ENCODE data around the gene SPDYE6.
A peak's percentile ranks its signal among the peaks of the same experiment; 100 is the strongest.
"Not testable (repeated sequence)": the region's sequence is repeated elsewhere in the genome, so short reads cannot be mapped to it uniquely, and the experiment has no call there.

The SPDYE6 gene

GRCh38 chr7:102356344-102356743 lies at the start of gene SPDYE6:
Gene SPDYE6 (minus strand): TSS chr7:102356444. CDS start chr7:102356023, 421 bp downstream.
- DNase-seq = not testable (repeated sequence)

- DNase-seq = not testable (repeated sequence)
Observed at GRCh38 chr7:102404862-102405188, 48.6 kb upstream of the SPDYE6 start.

GRCh38 chr7:102404005-102404861 lies 48.0 kb upstream of the SPDYE6 start:
- DNase-seq = peak; percentile 46

DNA sequence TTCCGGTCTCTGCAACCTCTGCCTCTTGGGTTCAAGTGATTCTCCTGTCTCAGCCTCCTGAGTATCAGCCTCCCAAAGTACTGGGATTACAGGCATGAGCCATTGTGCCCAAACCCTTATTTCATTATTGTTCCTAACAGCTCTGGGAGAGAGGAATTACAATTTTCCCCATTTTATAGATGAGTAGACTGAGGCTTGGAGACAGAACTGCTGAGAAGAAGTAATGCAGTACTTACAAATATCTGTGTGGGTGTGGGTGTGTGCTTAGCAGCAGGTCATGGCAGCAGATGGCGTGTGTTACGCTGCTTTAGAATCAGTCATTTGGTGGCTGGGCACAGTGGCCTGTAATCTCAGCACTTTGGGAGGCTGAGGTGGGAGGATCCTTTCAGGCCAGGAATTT lies 47.3 kb upstream of the SPDYE6 start:
- DNase-seq = no peak

DNA sequence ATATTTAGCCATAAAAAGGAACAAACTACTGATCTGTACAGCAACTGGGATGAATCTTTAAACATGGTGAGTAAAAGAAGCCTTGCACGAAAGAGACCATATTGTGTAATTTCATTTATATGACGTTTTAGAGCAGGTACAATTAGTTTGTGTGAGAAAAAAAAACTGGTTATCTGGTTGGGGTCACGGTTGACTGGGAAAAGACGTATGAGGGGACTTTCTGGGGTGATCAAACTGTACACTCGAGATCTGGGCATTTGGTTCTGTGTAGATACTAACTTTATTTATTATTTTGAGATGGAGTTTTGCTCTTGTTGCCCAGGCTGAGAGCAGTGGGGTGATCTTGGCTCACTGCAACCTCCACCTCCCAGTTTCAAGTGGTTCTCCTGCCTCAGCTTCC lies 44.1 kb upstream of the SPDYE6 start:
- DNase-seq = no peak

DNA sequence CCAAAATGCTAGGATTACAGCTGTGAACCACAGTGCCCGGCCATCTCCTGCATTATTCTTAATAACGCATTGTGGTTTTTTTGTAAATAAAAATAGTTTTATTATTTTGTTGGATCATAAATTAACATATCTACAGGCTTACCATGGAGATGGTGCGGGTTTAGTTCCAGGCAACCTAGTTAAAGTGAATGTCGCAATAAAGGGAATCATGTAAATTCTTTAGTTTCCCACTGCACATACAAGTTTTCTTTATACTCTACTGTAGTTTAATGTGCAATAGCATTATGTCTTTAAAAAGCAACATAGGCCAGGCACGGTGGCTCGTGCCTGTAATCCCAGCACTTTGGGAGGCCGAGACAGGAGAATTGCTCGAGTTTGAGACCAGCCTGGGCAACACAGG lies 42.3 kb upstream of the SPDYE6 start:
- DNase-seq = no peak

GRCh38 chr7:102396710-102397019 lies 40.4 kb upstream of the SPDYE6 start:
- DNase-seq = no peak

GRCh38 chr7:102395873-102396709 lies 39.8 kb upstream of the SPDYE6 start, which contains the start of gene PRKRIP1:
Gene PRKRIP1 (plus strand): TSS chr7:102396363. CDS start chr7:102396412, 49 bp downstream.
- DNase-seq = peak; percentile 88

DNA sequence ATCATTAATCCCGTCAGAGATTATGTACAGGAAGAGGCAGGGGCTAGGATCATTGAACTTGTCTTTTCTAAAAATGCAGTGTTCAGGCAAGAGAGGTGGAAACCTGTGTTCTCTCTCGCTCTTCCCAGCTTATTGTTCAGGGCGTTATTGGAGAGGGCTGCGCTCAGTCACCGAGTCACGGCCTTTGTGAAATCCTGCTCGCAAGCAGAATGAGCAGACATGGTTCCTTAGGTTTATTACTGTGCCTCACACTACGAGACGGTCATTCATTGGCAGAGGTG lies 39.3 kb upstream of the SPDYE6 start:
- no peak for DNase-seq

DNA sequence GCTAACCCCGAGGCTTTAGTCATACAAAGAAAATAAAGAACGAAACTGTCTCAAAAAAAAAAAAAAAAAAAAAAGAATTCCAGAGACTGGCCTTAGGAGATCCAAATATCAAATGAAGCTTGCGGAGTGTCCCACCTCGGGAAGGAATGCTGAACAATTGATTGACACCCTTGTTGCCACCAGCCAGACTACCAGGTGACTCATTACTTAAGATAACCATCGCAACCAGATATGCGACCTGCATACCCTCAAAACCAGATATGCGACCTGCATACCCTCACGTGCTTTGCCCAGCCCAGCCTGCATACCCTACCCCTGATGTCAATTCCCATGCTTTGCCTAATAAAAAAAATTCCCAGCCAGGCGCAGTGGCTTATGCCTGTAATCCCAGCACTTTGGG lies 37.2 kb upstream of the SPDYE6 start:
- DNase-seq = no peak

DNA sequence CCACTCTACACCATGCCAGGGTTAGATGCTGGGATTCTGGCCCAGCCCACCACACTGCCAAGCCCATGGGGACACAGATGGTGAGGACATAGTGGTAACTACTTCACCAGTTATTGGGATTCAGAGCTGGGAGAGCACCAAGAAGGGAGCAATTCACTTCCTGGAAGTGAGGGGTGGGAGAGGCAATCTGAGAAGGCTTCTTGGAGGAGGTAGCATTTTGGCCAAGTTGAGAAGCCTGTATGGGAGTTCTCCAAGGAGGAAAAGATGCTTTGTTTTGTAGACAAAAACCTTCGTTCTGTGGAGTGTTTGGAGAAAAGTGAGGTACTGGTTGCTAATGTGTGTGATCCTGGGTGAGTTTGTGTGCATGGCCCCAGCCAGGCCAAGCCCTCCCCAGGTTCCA lies 36.1 kb upstream of the SPDYE6 start:
- no peak for DNase-seq

- peak; percentile 70 for DNase-seq
Observed at GRCh38 chr7:102390697-102391484, 34.6 kb upstream of the SPDYE6 start.

DNA sequence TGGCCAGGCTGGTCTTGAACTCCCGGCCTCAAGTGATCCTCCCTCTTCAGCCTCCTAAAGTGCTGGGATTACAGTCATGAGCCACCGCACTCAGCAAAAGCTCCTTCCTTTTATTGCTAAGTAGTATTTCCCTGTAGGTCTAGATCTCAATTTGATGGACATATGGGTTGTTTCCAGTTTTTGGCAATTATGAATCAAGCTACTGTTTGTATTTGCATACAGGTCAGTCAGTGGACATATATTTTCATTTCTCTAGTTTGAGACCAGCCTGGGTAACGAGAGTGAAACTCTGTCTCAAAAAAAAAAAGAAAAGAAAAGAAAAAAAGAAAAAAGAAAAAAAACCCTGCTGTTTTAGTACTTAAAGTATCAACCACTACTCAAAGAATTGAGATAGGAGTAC lies 33.6 kb upstream of the SPDYE6 start:
- no peak for DNase-seq

DNA sequence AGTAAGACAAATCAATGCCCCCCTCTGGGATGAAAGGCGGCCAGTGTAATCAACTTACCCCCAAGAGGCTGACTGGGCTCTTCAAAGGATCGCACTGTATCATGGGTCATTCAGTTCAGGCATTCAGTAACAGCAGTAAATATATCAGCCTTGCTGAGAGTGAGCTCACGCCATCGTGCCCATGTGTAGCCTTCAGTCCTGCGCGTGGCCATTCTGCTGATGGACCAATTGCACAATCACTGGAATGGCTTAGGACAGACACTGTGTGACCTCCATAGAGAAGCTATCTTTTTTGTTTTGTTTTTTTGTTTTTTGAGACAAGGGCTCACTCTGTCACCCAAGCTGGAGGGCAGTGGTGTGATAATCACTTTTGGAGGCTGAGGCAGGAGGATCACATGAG lies 30.8 kb upstream of the SPDYE6 start:
- no peak for DNase-seq

DNA sequence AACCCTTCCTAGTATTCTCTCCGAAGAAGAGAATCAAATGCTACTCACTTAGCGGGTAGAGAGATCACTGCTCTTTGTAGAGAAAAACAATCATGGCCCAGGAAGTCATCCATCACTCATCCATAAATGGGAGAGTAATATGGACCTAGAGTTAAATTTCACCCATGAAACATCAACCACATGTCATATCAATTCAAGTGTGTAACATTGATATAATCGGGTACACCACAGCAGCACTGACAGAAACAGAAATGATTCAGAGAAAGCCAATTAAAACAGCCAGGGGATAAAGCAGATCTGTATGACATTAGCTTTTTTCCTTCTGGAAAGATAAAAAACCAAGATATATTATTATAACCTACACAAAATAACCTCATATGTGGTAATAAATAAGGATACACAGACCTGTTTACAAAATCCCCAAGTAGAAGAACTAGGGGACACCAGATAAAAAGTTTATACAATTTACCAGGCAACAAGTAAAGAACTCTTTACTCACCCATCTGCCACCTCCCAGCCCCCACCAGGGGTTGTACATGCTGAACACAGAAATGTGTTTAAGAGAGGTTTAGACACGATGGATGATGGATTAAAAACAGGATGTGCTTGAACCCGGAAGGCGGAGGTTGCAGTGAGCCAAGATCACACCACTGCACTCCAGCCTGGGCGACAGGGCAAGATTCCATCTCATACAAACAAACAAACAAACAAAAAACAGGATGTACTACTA lies 25.6 kb upstream of the SPDYE6 start:
- not testable (repeated sequence) for DNase-seq

GRCh38 chr7:102380837-102381236 lies 24.6 kb upstream of the SPDYE6 start:
- DNase-seq = not testable (repeated sequence)

DNA sequence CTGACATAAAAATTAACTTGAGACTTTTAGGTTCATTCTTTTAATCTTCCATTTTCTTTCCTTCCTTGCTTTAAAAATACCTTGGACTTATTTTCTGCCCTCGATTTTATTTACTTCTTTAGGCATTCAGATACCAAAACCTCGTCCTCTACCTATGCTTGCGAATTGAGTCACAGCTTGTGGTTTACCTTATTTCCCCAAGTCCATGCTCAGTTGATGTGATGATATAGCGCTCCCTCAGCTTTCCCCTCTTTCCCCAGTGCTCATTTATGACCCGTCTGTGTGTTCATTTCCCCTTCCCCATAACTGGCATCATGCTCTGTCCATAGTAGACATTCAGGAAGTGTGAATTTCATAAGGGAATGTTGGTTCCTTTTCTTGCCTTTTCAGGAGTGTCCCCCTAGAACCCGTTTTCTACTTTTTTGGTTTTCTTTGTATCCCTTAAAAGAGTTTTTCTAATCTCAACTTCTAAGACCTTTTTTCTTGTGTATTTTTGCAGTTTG lies 20.8 kb upstream of the SPDYE6 start:
- DNase-seq = no peak

GRCh38 chr7:102372796-102373195 lies 16.6 kb upstream of the SPDYE6 start:
- DNase-seq = not testable (repeated sequence)

- not testable (repeated sequence) for DNase-seq
Observed at GRCh38 chr7:102370038-102370437, 13.8 kb upstream of the SPDYE6 start.

- not testable (repeated sequence) for DNase-seq
Observed at GRCh38 chr7:102365390-102365789, 9.1 kb upstream of the SPDYE6 start.

- peak; percentile 4 for DNase-seq
Observed at GRCh38 chr7:102364394-102364886, 8.2 kb upstream of the SPDYE6 start.
